HepG2 (cell line): Measurements from ENCODE around the gene TSGA10IP. TPM values are rescaled to one million over a fixed set of nuclear protein-coding genes. Genes with fewer than 3 reads are reported as not detected.

ENCODE experiments used
- AKAP8 ChIP-seq: sonication (generic); formaldehyde crosslinking; IDR thresholded peaks from 2 replicates; pipeline ENCODE4 v1.5.1; 2020; ENCODE audit warnings: mild to moderate bottlenecking, missing genetic modification reagents
- ATM ChIP-seq: fragments of 450-650 bp; IDR thresholded peaks from 2 replicates; pipeline ENCODE4 v1.7.1; 2017; ENCODE audit warnings: mild to moderate bottlenecking, borderline replicate concordance
- IRF1 ChIP-seq: sonication (generic); formaldehyde crosslinking; IDR thresholded peaks from 2 replicates; pipeline ENCODE4 v1.4.0; 2020; ENCODE audit warnings: low read depth, mild to moderate bottlenecking, missing genetic modification reagents
- MLX ChIP-seq: IDR thresholded peaks from 2 replicates; pipeline ENCODE4 v1.6.1; 2016
- NFE2 ChIP-seq: sonication (generic); formaldehyde crosslinking; IDR thresholded peaks from 2 replicates; pipeline ENCODE4 v1.4.0; 2020; ENCODE audit warnings: missing genetic modification reagents
- SALL1 ChIP-seq: sonication (generic); formaldehyde crosslinking; IDR thresholded peaks from 2 replicates; pipeline ENCODE4 v1.8.0; 2022; ENCODE audit warnings: mild to moderate bottlenecking, missing genetic modification reagents
- TBX2 ChIP-seq: sonication (generic); formaldehyde crosslinking; IDR thresholded peaks from 2 replicates; pipeline ENCODE4 v1.5.0; 2020; ENCODE audit warnings: missing genetic modification reagents, mild to moderate bottlenecking, borderline replicate concordance
- ZBTB1 ChIP-seq: sonication (generic); formaldehyde crosslinking; IDR thresholded peaks from 2 replicates; pipeline ENCODE4 v1.4.0; 2020; ENCODE audit warnings: missing genetic modification reagents, borderline replicate concordance
- ZKSCAN5 ChIP-seq: sonication (generic); formaldehyde crosslinking; IDR thresholded peaks from 2 replicates; pipeline ENCODE4 v1.5.1; 2020; ENCODE audit warnings: mild to moderate bottlenecking, missing genetic modification reagents
- ZNF569 ChIP-seq: sonication (generic); formaldehyde crosslinking; IDR thresholded peaks from 2 replicates; pipeline ENCODE4 v1.5.0; 2020; ENCODE audit warnings: mild to moderate bottlenecking, missing genetic modification reagents, moderate library complexity, borderline replicate concordance
- ZSCAN12 ChIP-seq: sonication (generic); formaldehyde crosslinking; IDR thresholded peaks from 2 replicates; pipeline ENCODE4 v1.9.0; 2021; ENCODE audit warnings: mild to moderate bottlenecking, missing genetic modification reagents
- ZSCAN25 ChIP-seq: sonication (generic); formaldehyde crosslinking; IDR thresholded peaks from 2 replicates; pipeline ENCODE4 v1.8.0; 2022; ENCODE audit warnings: mild to moderate bottlenecking, missing genetic modification reagents
- ZSCAN9 ChIP-seq: IDR thresholded peaks from 2 replicates; pipeline ENCODE4 v1.6.1; 2016; ENCODE audit warnings: borderline replicate concordance
- polyA plus RNA-seq, 8 experiments: library from polyadenylated mRNA; depleted of rRNA in 3 of 8; stranded (reverse) in 7 of 8; unstranded in 1 of 8; fragments of >200 nt; fragmentation: Illumina TruSeq in 4 of 8; extraction: Trizol in 4 of 8; gene quantifications; 2 replicates each; pipeline versions ENCODE4 v1.2.1 to v1.2.3, GENCODE V29; 2011 to 2016; ENCODE audit warnings: low read depth in 4 of 8, missing spikeins in 1 of 8, mixed read lengths in 1 of 8; ENCODE audit not compliant: insufficient read depth in 1 of 8
- total RNA-seq, 5 experiments: library from RNA; depleted of rRNA; stranded (reverse); fragments of >200 nt; fragmentation: Illumina TruSeq; extraction: Trizol; gene quantifications; 2 replicates each; pipeline ENCODE4 v1.2.3, GENCODE V29; 2016; ENCODE audit warnings: low read depth in 1 of 5
- TF ChIP-seq, protein P1 (sequence below): IDR thresholded peaks from 2 replicates; pipeline ENCODE4 v1.6.1; 2016; ENCODE audit warnings: missing compliant biosample characterization, missing genetic modification reagents, borderline replicate concordance
- TF ChIP-seq, protein P2 (sequence below): sonication (generic); formaldehyde crosslinking; IDR thresholded peaks from 2 replicates; pipeline ENCODE4 v1.4.0; 2020; ENCODE audit warnings: missing genetic modification reagents, mild to moderate bottlenecking, borderline replicate concordance
- TF ChIP-seq, protein P3 (sequence below): sonication (generic); formaldehyde crosslinking; conservative IDR thresholded peaks from 2 replicates; pipeline ENCODE4 v1.8.0; 2022; ENCODE audit warnings: missing genetic modification reagents
- TF ChIP-seq, protein P4 (sequence below): IDR thresholded peaks from 2 replicates; pipeline ENCODE4 v1.6.1; 2016; ENCODE audit warnings: low read depth, control low read depth

The TSGA10IP gene
- total and polyA plus RNA-seq, 2 of the 13 experiments (the other 11 are each of a cell fraction or from before 2014, with no cell fraction given): not detected

DNA sequence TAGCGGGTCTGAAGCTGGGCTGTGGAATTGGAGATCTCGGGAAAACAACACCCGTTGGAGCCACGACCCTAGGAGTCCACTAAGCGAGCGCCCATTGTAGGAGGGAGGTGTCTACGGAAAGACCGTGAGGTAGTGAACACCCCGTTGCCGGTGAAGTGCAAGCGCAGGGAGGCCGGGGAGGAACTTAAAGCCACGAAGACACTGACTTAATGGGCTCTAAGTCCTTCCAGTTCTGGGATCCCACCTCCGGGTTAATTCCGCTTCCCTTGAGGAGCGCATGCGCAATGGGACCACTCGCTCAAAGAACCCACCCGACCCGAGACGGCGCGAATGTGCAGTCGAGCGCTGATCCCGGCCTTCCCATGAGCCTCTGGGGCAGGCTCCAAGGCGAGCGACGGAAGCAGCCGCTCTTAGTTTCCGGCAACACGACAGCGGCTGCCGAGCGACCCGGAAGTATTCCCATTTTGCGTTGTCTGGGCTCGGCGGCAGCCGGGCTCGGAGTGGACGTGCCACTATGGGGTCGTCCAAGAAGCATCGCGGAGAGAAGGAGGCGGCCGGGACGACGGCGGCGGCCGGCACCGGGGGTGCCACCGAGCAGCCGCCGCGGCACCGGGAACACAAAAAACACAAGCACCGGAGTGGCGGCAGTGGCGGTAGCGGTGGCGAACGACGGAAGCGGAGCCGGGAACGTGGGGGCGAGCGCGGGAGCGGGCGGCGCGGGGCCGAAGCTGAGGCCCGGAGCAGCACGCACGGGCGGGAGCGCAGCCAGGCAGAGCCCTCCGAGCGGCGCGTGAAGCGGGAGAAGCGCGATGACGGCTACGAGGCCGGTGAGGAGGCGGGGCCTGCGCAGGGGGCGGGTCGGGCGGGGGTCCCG is 16.2 kb downstream of the TSGA10IP start, which contains the start of gene SART1 (continued):
- TF ChIP-seq TBX2 (CRISPR knock-in tag) (peak; percentile 87), ZKSCAN5 (CRISPR knock-in tag) (no peak), ZSCAN12 (no peak), SALL1 (peak; percentile 84; the same call in 1 of the 2 replicates), IRF1 (CRISPR knock-in tag) (0 out of 2 replicates have a peak, but pooled peaks have one; percentile 53), ZNF569 (CRISPR knock-in tag) (peak; percentile 46; the same call in 1 of the 2 replicates), ZBTB1 (no peak), AKAP8 (CRISPR knock-in tag) (no peak), ZSCAN25 (CRISPR knock-in tag) (0 out of 2 replicates have a peak, but pooled peaks have one; percentile 66), NFE2 (CRISPR knock-in tag) (no peak), ZSCAN9 (peak; percentile 48; the same call in 1 of the 2 replicates), ATM (no peak), MLX (CRISPR knock-in tag) (no peak)
- TF ChIP-seq, protein P1, sequence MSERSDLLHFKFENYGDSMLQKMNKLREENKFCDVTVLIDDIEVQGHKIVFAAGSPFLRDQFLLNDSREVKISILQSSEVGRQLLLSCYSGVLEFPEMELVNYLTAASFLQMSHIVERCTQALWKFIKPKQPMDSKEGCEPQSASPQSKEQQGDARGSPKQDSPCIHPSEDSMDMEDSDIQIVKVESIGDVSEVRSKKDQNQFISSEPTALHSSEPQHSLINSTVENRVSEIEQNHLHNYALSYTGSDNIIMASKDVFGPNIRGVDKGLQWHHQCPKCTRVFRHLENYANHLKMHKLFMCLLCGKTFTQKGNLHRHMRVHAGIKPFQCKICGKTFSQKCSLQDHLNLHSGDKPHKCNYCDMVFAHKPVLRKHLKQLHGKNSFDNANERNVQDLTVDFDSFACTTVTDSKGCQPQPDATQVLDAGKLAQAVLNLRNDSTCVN (CRISPR knock-in tag): no peak
- TF ChIP-seq, protein P2, sequence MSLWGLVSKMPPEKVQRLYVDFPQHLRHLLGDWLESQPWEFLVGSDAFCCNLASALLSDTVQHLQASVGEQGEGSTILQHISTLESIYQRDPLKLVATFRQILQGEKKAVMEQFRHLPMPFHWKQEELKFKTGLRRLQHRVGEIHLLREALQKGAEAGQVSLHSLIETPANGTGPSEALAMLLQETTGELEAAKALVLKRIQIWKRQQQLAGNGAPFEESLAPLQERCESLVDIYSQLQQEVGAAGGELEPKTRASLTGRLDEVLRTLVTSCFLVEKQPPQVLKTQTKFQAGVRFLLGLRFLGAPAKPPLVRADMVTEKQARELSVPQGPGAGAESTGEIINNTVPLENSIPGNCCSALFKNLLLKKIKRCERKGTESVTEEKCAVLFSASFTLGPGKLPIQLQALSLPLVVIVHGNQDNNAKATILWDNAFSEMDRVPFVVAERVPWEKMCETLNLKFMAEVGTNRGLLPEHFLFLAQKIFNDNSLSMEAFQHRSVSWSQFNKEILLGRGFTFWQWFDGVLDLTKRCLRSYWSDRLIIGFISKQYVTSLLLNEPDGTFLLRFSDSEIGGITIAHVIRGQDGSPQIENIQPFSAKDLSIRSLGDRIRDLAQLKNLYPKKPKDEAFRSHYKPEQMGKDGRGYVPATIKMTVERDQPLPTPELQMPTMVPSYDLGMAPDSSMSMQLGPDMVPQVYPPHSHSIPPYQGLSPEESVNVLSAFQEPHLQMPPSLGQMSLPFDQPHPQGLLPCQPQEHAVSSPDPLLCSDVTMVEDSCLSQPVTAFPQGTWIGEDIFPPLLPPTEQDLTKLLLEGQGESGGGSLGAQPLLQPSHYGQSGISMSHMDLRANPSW: no peak
- TF ChIP-seq, protein P3, sequence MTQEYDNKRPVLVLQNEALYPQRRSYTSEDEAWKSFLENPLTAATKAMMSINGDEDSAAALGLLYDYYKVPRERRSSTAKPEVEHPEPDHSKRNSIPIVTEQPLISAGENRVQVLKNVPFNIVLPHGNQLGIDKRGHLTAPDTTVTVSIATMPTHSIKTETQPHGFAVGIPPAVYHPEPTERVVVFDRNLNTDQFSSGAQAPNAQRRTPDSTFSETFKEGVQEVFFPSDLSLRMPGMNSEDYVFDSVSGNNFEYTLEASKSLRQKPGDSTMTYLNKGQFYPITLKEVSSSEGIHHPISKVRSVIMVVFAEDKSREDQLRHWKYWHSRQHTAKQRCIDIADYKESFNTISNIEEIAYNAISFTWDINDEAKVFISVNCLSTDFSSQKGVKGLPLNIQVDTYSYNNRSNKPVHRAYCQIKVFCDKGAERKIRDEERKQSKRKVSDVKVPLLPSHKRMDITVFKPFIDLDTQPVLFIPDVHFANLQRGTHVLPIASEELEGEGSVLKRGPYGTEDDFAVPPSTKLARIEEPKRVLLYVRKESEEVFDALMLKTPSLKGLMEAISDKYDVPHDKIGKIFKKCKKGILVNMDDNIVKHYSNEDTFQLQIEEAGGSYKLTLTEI (CRISPR knock-in tag): no peak
- TF ChIP-seq, protein P4, sequence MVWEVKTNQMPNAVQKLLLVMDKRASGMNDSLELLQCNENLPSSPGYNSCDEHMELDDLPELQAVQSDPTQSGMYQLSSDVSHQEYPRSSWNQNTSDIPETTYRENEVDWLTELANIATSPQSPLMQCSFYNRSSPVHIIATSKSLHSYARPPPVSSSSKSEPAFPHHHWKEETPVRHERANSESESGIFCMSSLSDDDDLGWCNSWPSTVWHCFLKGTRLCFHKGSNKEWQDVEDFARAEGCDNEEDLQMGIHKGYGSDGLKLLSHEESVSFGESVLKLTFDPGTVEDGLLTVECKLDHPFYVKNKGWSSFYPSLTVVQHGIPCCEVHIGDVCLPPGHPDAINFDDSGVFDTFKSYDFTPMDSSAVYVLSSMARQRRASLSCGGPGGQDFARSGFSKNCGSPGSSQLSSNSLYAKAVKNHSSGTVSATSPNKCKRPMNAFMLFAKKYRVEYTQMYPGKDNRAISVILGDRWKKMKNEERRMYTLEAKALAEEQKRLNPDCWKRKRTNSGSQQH (CRISPR knock-in tag): 0 out of 2 replicates have a peak, but pooled peaks have one; percentile 42
